Measurements from ENCODE around the gene TMEM38B.
"Not testable (repeated sequence)": the region's sequence is repeated elsewhere in the genome, so short reads cannot be mapped to it uniquely, and the experiment has no call there.

The TMEM38B gene

DNA sequence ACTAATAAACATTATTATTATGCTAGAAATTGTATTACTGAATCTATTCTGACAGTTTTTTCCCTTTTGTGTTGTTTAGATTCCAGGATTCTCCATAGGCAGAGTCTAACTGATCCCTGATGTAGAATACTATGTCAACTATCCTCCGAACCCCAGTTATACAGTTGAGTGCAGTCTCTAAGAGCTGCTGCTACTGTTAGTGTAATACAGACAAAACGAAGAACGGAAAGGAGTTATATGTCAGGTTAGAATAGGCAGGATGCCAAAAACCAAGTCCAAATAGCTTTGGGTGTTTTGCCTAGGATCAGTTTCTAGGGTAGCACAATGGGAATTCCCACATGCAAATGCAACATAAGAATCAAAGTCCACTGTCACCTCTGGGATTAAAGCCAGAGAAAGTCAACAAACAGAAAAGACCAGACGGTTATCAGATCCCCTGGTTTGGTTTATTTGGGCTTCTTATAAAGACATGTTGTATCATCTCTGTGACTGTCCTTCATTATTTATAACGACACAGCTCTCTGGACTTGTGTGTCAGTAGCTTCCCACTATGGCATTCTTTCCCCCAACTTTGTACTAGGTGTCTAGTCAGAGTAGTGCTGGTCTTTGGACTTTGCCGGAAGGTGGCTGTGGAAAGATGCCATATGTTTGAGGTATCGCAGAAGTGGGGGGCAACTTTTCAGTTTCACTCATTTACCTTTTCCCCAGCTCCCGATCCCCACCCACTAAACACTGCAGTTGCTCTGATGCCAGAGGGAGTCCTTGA is 14.9 kb upstream of the TMEM38B start:
- DNase-seq, result no peak
- in situ Hi-C loops (cut with HindIII; ENCODE audit: low pct_ligation_motif_present, low pct_unique_long_range_greater_than_20kb, low sequenced_read_pairs), result no loop called here

- in situ Hi-C loops (cut with HindIII; ENCODE audit: low pct_ligation_motif_present, low pct_unique_long_range_greater_than_20kb, low sequenced_read_pairs), result no loop called here
- no peak for DNase-seq
Measured at GRCh38 chr9:105681313-105681712, 13.0 kb upstream of the TMEM38B start.

GRCh38 chr9:105681724-105682123 is 12.6 kb upstream of the TMEM38B start:
- in situ Hi-C loops (cut with HindIII; ENCODE audit: low pct_ligation_motif_present, low pct_unique_long_range_greater_than_20kb, low sequenced_read_pairs), result no loop called here

DNA sequence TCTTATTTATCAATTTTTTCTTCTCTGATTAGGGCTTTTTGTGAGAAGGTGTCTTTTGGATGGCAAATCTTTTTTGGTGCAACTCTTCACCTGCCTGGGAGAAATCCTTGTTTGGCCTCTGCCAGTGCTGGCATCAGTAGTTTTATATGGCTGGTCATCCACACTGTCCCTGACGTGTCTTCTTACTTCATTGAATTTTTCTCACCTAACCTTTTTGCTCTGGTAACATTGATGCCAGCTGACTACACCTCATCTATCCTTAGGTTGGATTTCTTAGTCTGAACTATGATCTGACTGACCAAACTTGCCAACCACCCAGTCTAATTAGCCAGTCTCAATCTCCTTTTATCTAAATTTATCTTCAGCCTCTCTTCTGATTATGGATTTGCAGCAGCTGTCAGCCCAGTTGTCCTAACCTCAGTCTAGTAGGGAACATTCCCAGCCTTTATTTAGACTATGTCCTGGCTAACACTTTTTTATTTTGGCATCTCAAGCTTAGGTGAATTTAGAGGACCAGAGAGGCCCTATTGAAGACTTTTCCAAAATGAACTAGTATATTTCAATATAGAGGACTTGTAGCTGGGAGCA is 10.6 kb upstream of the TMEM38B start:
- no peak for DNase-seq
- in situ Hi-C loops (cut with HindIII; ENCODE audit: low pct_ligation_motif_present, low pct_unique_long_range_greater_than_20kb, low sequenced_read_pairs), result no loop called here

More at GRCh38 chr9:105681724-105682123, 12.6 kb upstream of the TMEM38B start:
- no peak for DNase-seq

DNA sequence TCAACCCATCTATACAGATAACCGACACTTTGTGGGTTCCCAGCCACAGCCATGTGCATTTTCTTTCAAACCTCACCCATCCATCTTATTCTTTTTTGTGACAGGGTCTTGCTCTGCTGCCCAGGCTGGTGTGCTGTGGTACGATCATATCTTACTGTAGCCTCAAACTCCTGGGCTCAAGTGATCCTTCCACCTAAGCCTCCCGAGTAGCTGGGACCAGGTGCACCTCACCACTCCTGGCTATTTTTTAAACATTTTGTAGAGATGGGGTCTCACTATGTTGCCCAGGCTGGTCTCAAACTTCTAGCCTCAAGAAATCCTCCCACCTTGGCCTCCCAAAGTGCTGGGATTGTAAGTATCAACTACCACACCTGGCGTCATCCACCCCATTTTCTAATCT is 7.4 kb upstream of the TMEM38B start:
- in situ Hi-C loops (cut with HindIII; ENCODE audit: low pct_ligation_motif_present, low pct_unique_long_range_greater_than_20kb, low sequenced_read_pairs), result no loop called here

DNA sequence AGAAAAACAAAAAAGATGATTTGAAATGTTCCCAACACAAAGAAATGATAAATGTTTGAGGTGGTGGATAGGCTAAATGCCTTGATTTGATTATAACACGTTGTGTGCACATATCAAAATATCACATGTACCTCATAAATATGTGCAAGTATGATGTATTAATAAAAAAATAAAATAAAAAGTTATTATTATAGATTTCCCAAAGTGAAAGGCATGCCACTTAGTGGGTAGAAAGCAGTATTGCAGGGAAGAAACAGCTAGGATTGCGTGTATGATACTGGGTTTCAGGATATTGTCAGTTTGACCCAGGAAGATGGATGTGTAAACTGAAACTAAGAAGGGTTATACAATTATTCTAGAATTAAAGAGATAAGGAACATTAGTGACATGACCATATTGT is 3.6 kb upstream of the TMEM38B start:
- DNase-seq, result peak; percentile 30
- in situ Hi-C loops (cut with HindIII; ENCODE audit: low pct_ligation_motif_present, low pct_unique_long_range_greater_than_20kb, low sequenced_read_pairs), result no loop called here

More for the DNA sequence above, 7.4 kb upstream of the TMEM38B start:
- DNase-seq, result no peak

GRCh38 chr9:105693435-105694189 is 729 bp upstream of the TMEM38B start:
- no peak for DNase-seq
- in situ Hi-C loops (cut with HindIII; ENCODE audit: low pct_ligation_motif_present, low pct_unique_long_range_greater_than_20kb, low sequenced_read_pairs), result no loop called here

DNA sequence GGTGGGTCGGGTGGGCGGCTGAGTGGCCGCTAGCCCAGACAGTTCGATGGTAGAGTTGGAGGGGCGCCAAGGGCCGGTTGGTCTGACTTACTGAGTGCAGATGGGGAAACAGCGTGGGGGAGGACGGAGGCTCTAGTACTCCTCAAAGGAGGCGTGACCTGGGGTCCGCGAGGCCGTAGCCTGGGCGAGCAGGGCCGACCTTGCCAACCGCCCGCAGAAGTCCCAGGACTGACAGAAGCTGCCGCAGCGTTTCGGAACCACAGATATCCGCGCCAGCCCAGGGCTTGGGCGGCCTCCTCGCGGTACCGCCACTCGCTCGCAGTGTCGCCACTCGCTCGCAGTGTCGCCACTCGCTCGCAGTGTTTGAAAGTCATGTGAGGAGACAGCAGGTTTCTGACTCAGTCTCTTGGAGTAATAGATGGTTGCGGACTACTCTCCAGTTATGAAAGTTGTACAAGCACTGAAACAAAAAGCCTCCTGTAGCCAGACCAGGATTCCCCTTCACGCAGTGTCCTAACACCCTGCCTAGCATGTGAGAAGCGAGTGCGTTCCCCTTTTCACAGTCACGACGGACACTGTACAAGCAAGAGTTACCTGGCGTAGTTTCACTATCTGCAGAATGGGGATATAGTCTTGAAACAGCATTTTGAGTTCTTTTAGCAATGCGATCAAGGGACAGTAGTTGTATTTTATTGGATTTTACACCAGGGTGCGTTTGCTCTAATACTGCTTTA is 674 bp downstream of the TMEM38B start:
- in situ Hi-C loops (cut with HindIII; ENCODE audit: low pct_ligation_motif_present, low pct_unique_long_range_greater_than_20kb, low sequenced_read_pairs), result no loop called here
- DNase-seq, result peak; percentile 64

DNA sequence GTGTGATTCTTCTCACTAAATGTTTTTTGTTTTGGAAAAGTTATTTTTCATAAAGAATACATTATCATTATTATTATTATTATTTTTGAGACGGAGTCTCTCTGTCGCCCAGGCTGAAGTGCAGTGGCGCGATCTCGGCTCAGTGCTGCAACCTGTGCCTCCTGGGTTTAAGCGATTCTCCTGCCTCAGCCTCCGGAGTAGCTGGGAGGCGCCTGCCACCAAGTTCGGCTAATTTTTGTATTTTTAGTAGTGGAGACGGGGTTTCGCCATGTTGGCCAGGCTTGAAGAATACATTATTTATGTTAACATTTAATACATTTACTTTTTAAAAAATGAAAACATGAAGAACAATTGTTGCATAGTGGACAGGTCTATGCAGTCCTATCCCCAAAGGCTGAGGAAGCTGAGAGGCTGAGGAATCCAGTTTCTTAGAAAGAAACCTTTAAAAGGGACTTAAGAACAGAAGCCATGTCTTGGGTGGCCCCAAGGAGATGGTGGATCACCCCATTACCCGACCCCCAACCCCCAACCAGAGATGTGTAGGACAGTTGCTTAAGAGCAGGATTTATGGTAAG is 2.0 kb downstream of the TMEM38B start:
- in situ Hi-C loops (cut with HindIII; ENCODE audit: low pct_ligation_motif_present, low pct_unique_long_range_greater_than_20kb, low sequenced_read_pairs), result no loop called here
- no peak for DNase-seq

DNA sequence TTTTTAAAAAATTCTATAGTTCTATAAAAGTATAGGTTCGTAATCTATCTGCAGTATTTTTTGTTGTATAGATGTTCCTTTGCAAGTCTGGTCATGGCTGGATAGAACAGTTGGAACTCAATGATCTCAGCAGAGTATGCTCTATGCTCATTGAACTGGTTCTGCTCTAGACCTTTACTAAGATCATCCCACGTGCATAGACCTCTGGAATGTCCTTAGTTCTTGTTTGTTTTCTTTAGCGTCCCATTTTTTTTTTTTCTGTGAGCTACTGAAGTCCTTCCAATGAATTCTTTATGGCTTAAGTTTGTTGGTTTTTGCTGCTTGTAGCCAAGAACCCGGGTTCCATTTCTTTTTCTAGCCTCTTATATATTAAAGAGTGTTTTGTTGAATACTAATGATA is 3.5 kb downstream of the TMEM38B start:
- in situ Hi-C loops (cut with HindIII; ENCODE audit: low pct_ligation_motif_present, low pct_unique_long_range_greater_than_20kb, low sequenced_read_pairs), result no loop called here
- no peak for DNase-seq

DNA sequence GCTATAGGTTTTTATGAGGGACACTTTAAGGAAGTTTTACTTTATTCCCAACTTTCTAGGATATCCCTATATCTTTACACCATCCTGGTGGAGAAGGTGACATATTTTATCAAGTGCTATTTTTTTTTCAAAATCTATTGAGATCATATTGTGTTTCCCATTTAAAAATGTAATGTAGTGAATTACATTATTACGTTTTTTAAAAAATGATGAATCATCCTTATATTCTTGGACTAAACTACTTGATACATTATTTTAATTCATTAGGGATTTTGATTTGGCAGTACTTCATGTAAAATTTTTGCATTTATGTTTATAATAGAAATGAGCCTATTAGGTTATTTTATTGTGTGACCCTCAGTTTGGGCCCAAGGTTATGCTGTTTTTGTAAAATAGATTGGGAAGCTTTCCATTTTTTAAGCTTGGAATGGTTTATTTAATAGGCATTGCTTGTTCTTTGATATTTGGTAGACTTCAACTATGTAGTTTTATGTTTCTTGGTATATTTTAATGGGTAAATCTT is 4.1 kb downstream of the TMEM38B start:
- in situ Hi-C loops (cut with HindIII; ENCODE audit: low pct_ligation_motif_present, low pct_unique_long_range_greater_than_20kb, low sequenced_read_pairs), result no loop called here
- DNase-seq, result no peak

GRCh38 chr9:105700668-105701067 is 6.3 kb downstream of the TMEM38B start:
- in situ Hi-C loops (cut with HindIII; ENCODE audit: low pct_ligation_motif_present, low pct_unique_long_range_greater_than_20kb, low sequenced_read_pairs), result no loop called here
- no peak for DNase-seq

DNA sequence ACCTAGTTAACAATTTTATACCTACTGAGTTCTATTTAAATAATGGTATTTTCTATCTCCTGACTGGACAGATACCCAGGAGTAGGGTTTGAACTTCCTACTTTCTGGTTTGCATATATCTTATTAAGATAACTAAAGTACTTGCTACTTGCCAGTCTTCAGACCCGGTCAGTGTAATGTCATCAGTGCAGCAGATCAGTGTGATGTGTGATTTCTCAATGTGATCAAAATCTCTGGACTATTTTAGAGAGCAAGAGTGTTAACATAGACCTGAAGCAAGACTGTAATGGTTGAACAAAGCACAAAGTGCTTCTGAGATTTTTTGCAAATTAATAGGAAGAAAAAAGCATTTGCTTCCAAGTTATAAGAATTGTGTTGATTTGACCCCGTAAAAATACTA is 6.8 kb downstream of the TMEM38B start:
- in situ Hi-C loops (cut with HindIII; ENCODE audit: low pct_ligation_motif_present, low pct_unique_long_range_greater_than_20kb, low sequenced_read_pairs), result no loop called here

GRCh38 chr9:105702207-105702606 is 7.9 kb downstream of the TMEM38B start:
- DNase-seq, result no peak
- in situ Hi-C loops (cut with HindIII; ENCODE audit: low pct_ligation_motif_present, low pct_unique_long_range_greater_than_20kb, low sequenced_read_pairs), result no loop called here

More for the DNA sequence above, 6.8 kb downstream of the TMEM38B start:
- no peak for DNase-seq

- in situ Hi-C loops (cut with HindIII; ENCODE audit: low pct_ligation_motif_present, low pct_unique_long_range_greater_than_20kb, low sequenced_read_pairs); DNase-seq: not testable (repeated sequence)
Measured at GRCh38 chr9:105703638-105704037, 9.3 kb downstream of the TMEM38B start.

DNA sequence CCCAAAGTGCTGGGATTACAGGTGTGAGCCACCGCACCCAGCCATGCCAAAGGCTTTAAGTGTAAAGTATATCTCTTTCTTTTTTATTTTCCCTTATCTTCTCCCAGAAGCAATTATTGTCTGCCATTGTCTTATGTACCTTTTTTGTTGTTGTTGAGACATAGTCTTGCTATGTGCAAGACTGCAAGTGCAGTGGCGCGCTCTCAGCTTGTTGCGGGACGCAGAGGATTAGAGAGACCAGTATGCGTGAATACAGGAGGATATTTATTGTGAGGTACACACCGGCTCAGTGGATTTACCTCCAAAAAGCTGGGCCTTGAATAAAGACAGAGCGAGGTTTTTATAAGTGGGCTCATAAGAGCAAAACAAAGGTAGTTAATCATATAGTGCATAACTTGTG is 11.8 kb downstream of the TMEM38B start:
- DNase-seq, result no peak
- in situ Hi-C loops (cut with HindIII; ENCODE audit: low pct_ligation_motif_present, low pct_unique_long_range_greater_than_20kb, low sequenced_read_pairs), result no loop called here

- in situ Hi-C loops (cut with HindIII; ENCODE audit: low pct_ligation_motif_present, low pct_unique_long_range_greater_than_20kb, low sequenced_read_pairs), result no loop called here
- no peak for DNase-seq
Measured at GRCh38 chr9:105708405-105708804, 14.1 kb downstream of the TMEM38B start.

- in situ Hi-C loops (cut with HindIII; ENCODE audit: low pct_ligation_motif_present, low pct_unique_long_range_greater_than_20kb, low sequenced_read_pairs), result no loop called here
- DNase-seq, result no peak
Measured at GRCh38 chr9:105710638-105711037, 16.3 kb downstream of the TMEM38B start.

Data from ACHN (cell line).